ENCODE measurements around the gene FAN1. TPM values are rescaled to one million over a fixed set of nuclear protein-coding genes. Genes with fewer than 3 reads are reported as not detected.

The FAN1 gene
- total RNA-seq, 1 experiment from 2014 or later: 21.5 TPM

DNA sequence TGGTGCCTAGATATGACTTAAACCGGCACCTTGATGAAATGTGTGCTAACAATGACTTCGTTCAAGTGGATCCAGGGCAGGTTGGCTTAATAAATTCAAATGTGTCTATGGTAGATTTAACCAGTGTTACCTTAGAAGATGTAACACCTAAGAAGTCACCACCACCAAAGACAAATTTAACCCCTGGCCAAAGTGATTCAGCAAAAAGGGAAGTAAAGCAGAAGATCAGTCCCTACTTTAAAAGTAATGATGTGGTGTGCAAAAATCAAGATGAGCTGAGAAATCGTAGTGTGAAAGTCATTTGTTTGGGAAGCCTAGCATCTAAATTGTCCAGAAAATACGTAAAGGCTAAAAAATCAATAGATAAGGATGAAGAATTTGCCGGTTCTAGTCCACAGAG lies 1.1 kb downstream of the FAN1 start:
- Histone ChIP-seq H3K27ac (no peak overlapping the region), H3K4me1 (no peaks in the 10 kb centered on the region), H3K36me3 (peaks cover 4% of the 10 kb centered on the region; the same call in 1 of the 2 replicates), H3K4me3 (no peak overlapping the region), H3K27me3 (no peaks in the 10 kb centered on the region), H3K9me3 (replicated peaks) (no peaks in the 10 kb centered on the region)
- no peak for DNase-seq

DNA sequence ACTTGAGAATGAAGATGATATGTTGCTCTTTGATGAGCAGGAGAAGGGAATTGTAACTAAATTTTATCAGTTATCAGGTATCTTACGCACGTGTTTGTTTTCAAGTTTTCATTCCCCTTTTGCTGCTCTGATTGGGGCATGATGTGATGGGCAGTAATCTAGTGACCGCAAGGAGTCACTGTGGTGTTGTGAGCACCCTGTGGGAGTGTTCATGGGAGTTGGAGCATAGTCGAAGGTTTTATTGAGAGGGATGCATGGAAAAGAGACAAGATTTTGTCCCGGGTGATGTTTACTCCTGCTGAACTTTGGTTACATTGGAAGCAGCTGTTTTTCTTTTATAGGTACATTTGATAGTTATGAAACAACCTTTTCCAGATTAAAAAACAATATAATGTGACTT lies 2.1 kb downstream of the FAN1 start:
- no peaks in the 10 kb centered on the region for H3K27me3 ChIP-seq
- H3K4me3 ChIP-seq: no peak overlapping the region
- peaks cover 8% of the 10 kb centered on the region; the same call in 1 of the 2 replicates for H3K36me3 ChIP-seq
- H3K27ac ChIP-seq: no peak overlapping the region
- no peaks in the 10 kb centered on the region for H3K9me3 ChIP-seq (replicated peaks)
- DNase-seq: no peak
- no peaks in the 10 kb centered on the region for H3K4me1 ChIP-seq

DNA sequence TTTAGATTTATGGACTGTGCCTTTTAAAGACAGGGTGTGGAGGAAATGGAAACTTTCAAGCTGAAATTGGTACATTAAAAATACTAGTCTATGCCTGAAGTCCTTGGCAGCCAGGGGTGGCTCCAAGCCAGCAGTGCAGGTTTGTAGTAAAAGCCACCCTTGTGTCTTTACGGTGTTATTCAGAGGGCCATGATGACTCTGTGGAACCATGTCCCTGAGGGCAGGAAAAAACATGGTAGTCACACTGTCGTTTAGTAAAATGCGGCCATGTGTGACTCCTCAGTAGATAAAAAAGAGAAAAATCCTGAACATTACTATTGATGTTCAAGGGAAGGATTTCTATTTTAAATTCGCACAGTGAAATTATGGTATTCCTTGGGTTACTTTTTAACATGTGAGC lies 2.7 kb downstream of the FAN1 start:
- no peak for DNase-seq
- Histone ChIP-seq H3K9me3 (replicated peaks) (no peaks in the 10 kb centered on the region), H3K36me3 (peaks cover 10% of the 10 kb centered on the region; the same call in 1 of the 2 replicates), H3K27me3 (no peaks in the 10 kb centered on the region), H3K4me3 (no peak overlapping the region), H3K27ac (no peak overlapping the region), H3K4me1 (no peaks in the 10 kb centered on the region)

GRCh38 chr15:30913761-30914160 lies 10.0 kb downstream of the FAN1 start:
- H3K36me3 ChIP-seq: peaks cover 42% of the 10 kb centered on the region
- H3K4me1 ChIP-seq: no peaks in the 10 kb centered on the region
- H3K4me3 ChIP-seq: no peak overlapping the region
- H3K9me3 ChIP-seq (replicated peaks): no peaks in the 10 kb centered on the region
- DNase-seq: no peak
- H3K27ac ChIP-seq: no peak overlapping the region
- H3K27me3 ChIP-seq: no peaks in the 10 kb centered on the region

- Histone ChIP-seq H3K27me3 (no peaks in the 10 kb centered on the region), H3K9me3 (replicated peaks) (no peaks in the 10 kb centered on the region), H3K4me1 (no peaks in the 10 kb centered on the region), H3K36me3 (peaks cover 43% of the 10 kb centered on the region), H3K27ac (no peak overlapping the region), H3K4me3 (no peak overlapping the region)
- no peak for DNase-seq
Measured at GRCh38 chr15:30917013-30917412, 13.3 kb downstream of the FAN1 start.

- no peaks in the 10 kb centered on the region for H3K27me3 ChIP-seq
- no peak for DNase-seq
- peaks cover 49% of the 10 kb centered on the region for H3K36me3 ChIP-seq
- no peaks in the 10 kb centered on the region for H3K4me1 ChIP-seq
- H3K4me3 ChIP-seq: no peak overlapping the region
- no peak overlapping the region for H3K27ac ChIP-seq
- H3K9me3 ChIP-seq (replicated peaks): no peaks in the 10 kb centered on the region
Measured at GRCh38 chr15:30917675-30918074, 14.0 kb downstream of the FAN1 start.

GRCh38 chr15:30918366-30918765 lies 14.7 kb downstream of the FAN1 start:
- Histone ChIP-seq H3K27ac (no peak overlapping the region), H3K9me3 (replicated peaks) (no peaks in the 10 kb centered on the region), H3K36me3 (peaks cover 50% of the 10 kb centered on the region), H3K4me1 (no peaks in the 10 kb centered on the region), H3K4me3 (no peak overlapping the region), H3K27me3 (no peaks in the 10 kb centered on the region)
- DNase-seq: no peak

DNA sequence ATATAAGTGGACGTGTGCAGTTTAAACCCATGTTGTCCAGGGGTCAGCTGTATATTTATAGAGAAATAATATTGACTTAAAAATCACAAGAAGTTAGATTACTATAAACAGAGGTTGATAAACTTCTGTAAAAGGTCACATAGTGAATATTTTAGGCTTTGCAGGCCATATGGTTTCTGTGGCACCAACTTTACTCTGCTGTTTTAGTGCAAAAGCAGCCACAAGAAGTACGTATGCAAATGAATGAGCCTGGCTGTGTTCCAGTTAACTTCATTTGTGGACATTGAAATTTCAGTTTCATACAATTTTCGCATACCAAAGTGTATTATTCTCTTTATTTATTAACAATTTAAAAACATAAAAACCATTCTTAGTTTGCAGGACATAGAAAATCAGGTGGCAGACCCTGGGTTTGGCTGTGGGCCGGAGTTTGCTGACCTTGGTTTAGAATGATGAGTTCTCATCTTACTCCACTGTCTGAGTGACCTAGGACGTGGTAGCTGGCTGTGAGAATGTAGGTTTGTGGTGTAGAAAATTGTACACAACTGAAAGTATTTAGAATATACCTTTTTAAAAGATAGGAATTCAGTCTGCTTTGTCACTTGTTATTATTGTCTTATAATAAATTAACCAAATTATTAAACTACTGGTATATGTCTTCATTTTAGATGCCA lies 16.3 kb downstream of the FAN1 start:
- no peak for DNase-seq
- Histone ChIP-seq H3K36me3 (peaks cover 50% of the 10 kb centered on the region), H3K27ac (no peak overlapping the region), H3K27me3 (no peaks in the 10 kb centered on the region), H3K4me3 (no peak overlapping the region), H3K9me3 (replicated peaks) (no peaks in the 10 kb centered on the region), H3K4me1 (no peaks in the 10 kb centered on the region)

DNA sequence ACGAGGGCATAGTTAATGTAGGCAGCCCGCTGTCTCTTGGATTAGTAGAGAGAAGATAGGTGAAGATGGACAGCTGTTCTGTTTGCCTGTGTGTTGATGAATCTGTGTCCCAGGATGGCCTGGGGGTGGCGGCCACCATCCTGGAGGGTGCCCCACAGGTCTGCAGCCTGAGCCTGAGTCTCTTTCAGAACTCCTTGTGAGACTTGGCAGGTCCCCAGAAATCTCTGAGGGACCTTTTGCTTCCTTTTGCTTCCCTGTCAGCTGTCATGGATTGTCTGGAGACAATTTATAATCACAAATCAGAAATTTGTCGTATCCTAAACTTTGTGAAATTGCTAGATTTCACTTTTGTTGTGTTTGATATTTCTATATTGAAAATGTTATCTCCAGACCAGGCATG lies 17.4 kb downstream of the FAN1 start:
- no peaks in the 10 kb centered on the region for H3K27me3 ChIP-seq
- DNase-seq: no peak
- no peak overlapping the region for H3K4me3 ChIP-seq
- no peaks in the 10 kb centered on the region for H3K9me3 ChIP-seq (replicated peaks)
- H3K27ac ChIP-seq: no peak overlapping the region
- H3K36me3 ChIP-seq: peaks cover 39% of the 10 kb centered on the region
- H3K4me1 ChIP-seq: no peaks in the 10 kb centered on the region

GRCh38 chr15:30921781-30922479 lies 18.2 kb downstream of the FAN1 start:
- Histone ChIP-seq H3K27ac (no peak overlapping the region), H3K27me3 (no peaks in the 10 kb centered on the region), H3K36me3 (peaks cover 40% of the 10 kb centered on the region), H3K9me3 (replicated peaks) (no peaks in the 10 kb centered on the region), H3K4me3 (no peak overlapping the region), H3K4me1 (no peaks in the 10 kb centered on the region)
- DNase-seq: no peak

GRCh38 chr15:30922480-30923311 lies 19.0 kb downstream of the FAN1 start:
- Histone ChIP-seq H3K4me3 (no peak overlapping the region), H3K27me3 (no peaks in the 10 kb centered on the region), H3K9me3 (replicated peaks) (no peaks in the 10 kb centered on the region), H3K4me1 (no peaks in the 10 kb centered on the region), H3K27ac (no peak overlapping the region), H3K36me3 (peaks cover 41% of the 10 kb centered on the region)
- DNase-seq: no peak

- Histone ChIP-seq H3K9me3 (replicated peaks) (no peaks in the 10 kb centered on the region), H3K36me3 (peaks cover 39% of the 10 kb centered on the region), H3K4me3 (no peak overlapping the region), H3K27ac (no peak overlapping the region), H3K4me1 (no peaks in the 10 kb centered on the region), H3K27me3 (no peaks in the 10 kb centered on the region)
- no peak for DNase-seq
Measured at GRCh38 chr15:30923429-30923828, 19.7 kb downstream of the FAN1 start.

- Histone ChIP-seq H3K27ac (no peak overlapping the region), H3K9me3 (replicated peaks) (no peaks in the 10 kb centered on the region), H3K27me3 (no peaks in the 10 kb centered on the region), H3K4me1 (no peaks in the 10 kb centered on the region), H3K36me3 (peaks cover 46% of the 10 kb centered on the region), H3K4me3 (no peak overlapping the region)
- DNase-seq: no peak
Measured at GRCh38 chr15:30924353-30924752, 20.6 kb downstream of the FAN1 start.

GRCh38 chr15:30925686-30926085 lies 22.0 kb downstream of the FAN1 start:
- no peaks in the 10 kb centered on the region for H3K4me1 ChIP-seq
- H3K27ac ChIP-seq: no peak overlapping the region
- no peak for DNase-seq
- H3K27me3 ChIP-seq: no peaks in the 10 kb centered on the region
- no peaks in the 10 kb centered on the region for H3K9me3 ChIP-seq (replicated peaks)
- peaks cover 40% of the 10 kb centered on the region for H3K36me3 ChIP-seq
- H3K4me3 ChIP-seq: no peak overlapping the region

DNA sequence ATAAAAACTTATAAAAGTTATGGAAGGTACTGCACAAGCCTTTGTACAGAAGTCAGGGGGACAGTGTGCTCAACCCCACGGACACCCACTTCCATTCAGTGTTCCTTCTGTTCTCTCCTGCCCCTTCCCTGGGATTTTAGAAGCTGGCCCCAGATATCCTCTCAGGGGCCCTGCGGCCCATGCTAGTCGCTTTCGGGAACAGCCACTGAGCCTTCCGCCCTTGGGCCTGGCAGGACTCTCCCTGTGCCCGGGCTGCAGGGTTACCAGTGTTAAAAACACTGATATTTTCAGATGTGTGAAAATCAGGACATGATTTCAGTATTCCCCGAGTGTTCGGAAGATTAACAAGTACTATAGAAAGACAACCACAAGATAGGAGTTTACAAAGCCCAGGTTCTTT lies 22.4 kb downstream of the FAN1 start:
- Histone ChIP-seq H3K4me1 (no peaks in the 10 kb centered on the region), H3K9me3 (replicated peaks) (no peaks in the 10 kb centered on the region), H3K36me3 (peaks cover 40% of the 10 kb centered on the region), H3K27me3 (no peaks in the 10 kb centered on the region), H3K27ac (no peak overlapping the region), H3K4me3 (no peak overlapping the region)
- no peak for DNase-seq
